ENCODE measurements around the gene CARTPT.

Gene CARTPT

DNA sequence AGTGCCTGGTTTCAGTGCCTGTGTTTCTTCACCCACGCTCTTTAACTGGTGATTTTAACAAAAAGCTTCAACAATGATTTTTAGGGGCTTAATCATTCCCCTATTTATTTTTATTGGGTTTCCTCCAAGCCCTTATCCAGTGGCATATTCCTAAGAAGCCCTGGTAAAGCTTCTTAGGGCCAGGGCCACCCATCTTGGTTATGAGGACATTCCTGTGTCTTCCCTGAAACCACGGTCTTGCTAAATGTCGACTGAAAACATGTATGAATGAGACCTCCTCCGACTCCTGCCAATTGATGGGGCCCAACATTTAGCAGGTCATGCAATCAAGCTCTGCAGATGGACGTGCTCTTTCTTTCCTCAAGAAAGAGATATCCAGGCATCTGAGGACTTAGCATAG is 13.7 kb upstream of the CARTPT start:
- Histone ChIP-seq H3K27me3 (ENCODE audit: control insufficient read depth, low read length) (no peaks in the 10 kb centered on the region; the same call in 1 of the 2 replicates), H3K79me2 (ENCODE audit: control insufficient read depth, low read length) (no peaks in the 10 kb centered on the region), H4K20me1 (ENCODE audit: control insufficient read depth, insufficient read depth, low read depth, low read length) (no peaks in the 10 kb centered on the region), H3K4me2 (ENCODE audit: low read length) (no peak overlapping the region), H3K9me3 (ENCODE audit: control insufficient read depth, insufficient read depth, low read length) (no peaks in the 10 kb centered on the region), H3F3A (ENCODE audit: control insufficient read depth, insufficient read depth) (no peaks in the 10 kb centered on the region), H3K27ac (ENCODE audit: low read depth, low read length) (no peak overlapping the region), H3K4me3 (ENCODE audit: low read length) (no peak overlapping the region), H3K36me3 (ENCODE audit: control insufficient read depth, low read length) (no peaks in the 10 kb centered on the region), H3K4me1 (ENCODE audit: control insufficient read depth, low read length) (no peaks in the 10 kb centered on the region), H3K9me2 (replicated peaks; ENCODE audit: control insufficient read depth, low read length) (no peaks in the 10 kb centered on the region)
- no peak for TF ChIP-seq EZH2phosphoT487 (IDR thresholded peaks at IDR 0.05; ENCODE audit: borderline replicate concordance, low read length)

DNA sequence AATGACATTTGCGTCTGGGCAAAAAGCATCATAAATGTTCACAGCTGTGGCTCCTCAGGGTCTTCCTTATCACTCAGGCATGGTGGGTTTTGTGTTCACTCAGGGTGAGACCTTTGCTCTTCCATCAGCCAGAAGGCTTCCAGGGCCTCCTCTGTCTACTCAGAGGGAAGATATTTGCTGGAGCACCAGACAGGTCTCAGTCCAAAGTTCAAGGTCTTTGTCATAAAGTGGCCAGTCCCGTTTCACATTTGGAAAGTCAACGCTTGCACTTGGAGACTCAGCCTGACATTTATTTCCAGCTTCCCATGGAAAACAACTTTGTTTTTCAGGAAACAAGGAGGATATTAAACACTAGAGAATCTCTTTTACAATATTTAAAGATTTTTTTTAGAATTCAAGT is 12.2 kb upstream of the CARTPT start:
- Histone ChIP-seq H3K27ac (ENCODE audit: low read depth, low read length) (no peak overlapping the region), H4K20me1 (ENCODE audit: control insufficient read depth, insufficient read depth, low read depth, low read length) (no peaks in the 10 kb centered on the region), H3K9me3 (ENCODE audit: control insufficient read depth, insufficient read depth, low read length) (no peaks in the 10 kb centered on the region), H3K79me2 (ENCODE audit: control insufficient read depth, low read length) (no peaks in the 10 kb centered on the region), H3K27me3 (ENCODE audit: control insufficient read depth, low read length) (no peaks in the 10 kb centered on the region; the same call in 1 of the 2 replicates), H3K9me2 (replicated peaks; ENCODE audit: control insufficient read depth, low read length) (no peaks in the 10 kb centered on the region), H3K36me3 (ENCODE audit: control insufficient read depth, low read length) (no peaks in the 10 kb centered on the region), H3K4me1 (ENCODE audit: control insufficient read depth, low read length) (no peaks in the 10 kb centered on the region), H3K4me3 (ENCODE audit: low read length) (no peak overlapping the region), H3K4me2 (ENCODE audit: low read length) (no peak overlapping the region), H3F3A (ENCODE audit: control insufficient read depth, insufficient read depth) (no peaks in the 10 kb centered on the region)
- TF ChIP-seq, protein P1, sequence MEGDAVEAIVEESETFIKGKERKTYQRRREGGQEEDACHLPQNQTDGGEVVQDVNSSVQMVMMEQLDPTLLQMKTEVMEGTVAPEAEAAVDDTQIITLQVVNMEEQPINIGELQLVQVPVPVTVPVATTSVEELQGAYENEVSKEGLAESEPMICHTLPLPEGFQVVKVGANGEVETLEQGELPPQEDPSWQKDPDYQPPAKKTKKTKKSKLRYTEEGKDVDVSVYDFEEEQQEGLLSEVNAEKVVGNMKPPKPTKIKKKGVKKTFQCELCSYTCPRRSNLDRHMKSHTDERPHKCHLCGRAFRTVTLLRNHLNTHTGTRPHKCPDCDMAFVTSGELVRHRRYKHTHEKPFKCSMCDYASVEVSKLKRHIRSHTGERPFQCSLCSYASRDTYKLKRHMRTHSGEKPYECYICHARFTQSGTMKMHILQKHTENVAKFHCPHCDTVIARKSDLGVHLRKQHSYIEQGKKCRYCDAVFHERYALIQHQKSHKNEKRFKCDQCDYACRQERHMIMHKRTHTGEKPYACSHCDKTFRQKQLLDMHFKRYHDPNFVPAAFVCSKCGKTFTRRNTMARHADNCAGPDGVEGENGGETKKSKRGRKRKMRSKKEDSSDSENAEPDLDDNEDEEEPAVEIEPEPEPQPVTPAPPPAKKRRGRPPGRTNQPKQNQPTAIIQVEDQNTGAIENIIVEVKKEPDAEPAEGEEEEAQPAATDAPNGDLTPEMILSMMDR (IDR thresholded peaks at IDR 0.05; ENCODE audit: low read depth, low read length, poor library complexity, severe bottlenecking), result no peak
- no peak for TF ChIP-seq EZH2phosphoT487 (IDR thresholded peaks at IDR 0.05; ENCODE audit: borderline replicate concordance, low read length)

DNA sequence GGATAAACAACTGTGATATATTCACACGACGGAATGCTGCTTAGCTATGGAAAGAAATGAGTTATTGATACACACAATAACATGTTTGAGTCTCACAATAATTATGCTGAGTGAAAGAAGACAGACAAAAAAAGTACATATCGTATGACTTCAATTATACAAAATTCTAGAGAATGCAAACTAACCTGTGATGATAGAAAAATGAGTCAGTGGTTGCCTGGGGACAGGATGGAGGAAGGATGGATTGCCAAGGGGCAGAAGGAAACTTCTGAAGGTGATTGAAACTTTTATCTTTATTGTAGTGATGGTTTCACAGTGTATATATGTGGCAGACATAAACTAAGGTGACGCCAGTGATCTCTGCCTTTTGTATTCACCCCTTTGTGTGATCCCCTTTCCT is 7.5 kb upstream of the CARTPT start:
- Histone ChIP-seq H3K9me2 (replicated peaks; ENCODE audit: control insufficient read depth, low read length) (no peaks in the 10 kb centered on the region), H3K9me3 (ENCODE audit: control insufficient read depth, insufficient read depth, low read length) (no peaks in the 10 kb centered on the region), H3K79me2 (ENCODE audit: control insufficient read depth, low read length) (no peaks in the 10 kb centered on the region), H3F3A (ENCODE audit: control insufficient read depth, insufficient read depth) (no peaks in the 10 kb centered on the region), H3K4me2 (ENCODE audit: low read length) (no peak overlapping the region), H4K20me1 (ENCODE audit: control insufficient read depth, insufficient read depth, low read depth, low read length) (no peaks in the 10 kb centered on the region), H3K27me3 (ENCODE audit: control insufficient read depth, low read length) (peaks cover 5% of the 10 kb centered on the region; the same call in 1 of the 2 replicates), H3K4me1 (ENCODE audit: control insufficient read depth, low read length) (no peaks in the 10 kb centered on the region), H3K4me3 (ENCODE audit: low read length) (no peak overlapping the region), H3K36me3 (ENCODE audit: control insufficient read depth, low read length) (no peaks in the 10 kb centered on the region), H3K27ac (ENCODE audit: low read depth, low read length) (no peak overlapping the region)
- no peak for TF ChIP-seq EZH2phosphoT487 (IDR thresholded peaks at IDR 0.05; ENCODE audit: borderline replicate concordance, low read length)
- TF ChIP-seq, protein P1 (IDR thresholded peaks at IDR 0.05; ENCODE audit: low read depth, low read length, poor library complexity, severe bottlenecking), result no peak

DNA sequence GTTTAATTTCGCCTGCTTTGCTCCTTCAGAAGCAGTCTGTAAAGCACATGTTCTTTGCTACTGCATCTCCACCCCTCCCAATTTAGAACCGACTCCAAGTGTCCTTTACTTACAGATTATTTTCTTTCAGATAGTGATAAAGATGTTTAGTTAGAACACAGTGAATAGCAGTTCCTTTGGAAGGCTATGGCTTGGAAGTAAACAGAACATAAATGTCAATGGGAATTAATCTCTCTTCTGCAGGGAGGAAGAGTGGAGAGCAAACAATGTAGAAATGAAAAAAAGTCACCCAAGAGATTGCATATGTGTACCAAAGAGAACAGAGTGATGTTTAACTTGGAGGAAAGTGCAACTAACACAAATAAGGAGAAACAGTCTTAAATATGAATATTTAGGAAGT is 4.2 kb upstream of the CARTPT start:
- H3K9me2 ChIP-seq (replicated peaks; ENCODE audit: control insufficient read depth, low read length), result no peaks in the 10 kb centered on the region
- TF ChIP-seq, protein P1 (IDR thresholded peaks at IDR 0.05; ENCODE audit: low read depth, low read length, poor library complexity, severe bottlenecking), result no peak
- H3K79me2 ChIP-seq (ENCODE audit: control insufficient read depth, low read length), result no peaks in the 10 kb centered on the region
- no peak overlapping the region for H3K4me3 ChIP-seq (ENCODE audit: low read length)
- no peaks in the 10 kb centered on the region for H3F3A ChIP-seq (ENCODE audit: control insufficient read depth, insufficient read depth)
- H3K27me3 ChIP-seq (ENCODE audit: control insufficient read depth, low read length), result 0 out of 2 replicates have a peak, but pooled peaks cover 5% of the 10 kb centered on the region
- no peak overlapping the region for H3K27ac ChIP-seq (ENCODE audit: low read depth, low read length)
- H4K20me1 ChIP-seq (ENCODE audit: control insufficient read depth, insufficient read depth, low read depth, low read length), result no peaks in the 10 kb centered on the region
- H3K4me2 ChIP-seq (ENCODE audit: low read length), result no peak overlapping the region
- H3K9me3 ChIP-seq (ENCODE audit: control insufficient read depth, insufficient read depth, low read length), result no peaks in the 10 kb centered on the region
- no peaks in the 10 kb centered on the region for H3K4me1 ChIP-seq (ENCODE audit: control insufficient read depth, low read length)
- no peaks in the 10 kb centered on the region for H3K36me3 ChIP-seq (ENCODE audit: control insufficient read depth, low read length)

Data from DOHH2 (cell line).